DND-41 (cell line): ENCODE results near the gene TOB2.
"Not testable (repeated sequence)": the region's sequence is repeated elsewhere in the genome, so short reads cannot be mapped to it uniquely, and the experiment has no call there.

Experiments used
- ATAC-seq: fragments of 200-7000 bp; cut with Tn5 transposase; 3 replicates; pipeline ENCODE4 v1.9.1; 2021; ENCODE audit warnings: low read depth; ENCODE audit not compliant: insufficient read depth
- DNase-seq: peaks from one replicate; pipeline ENCODE4 v3.0.0-alpha.2; 2020
- H2AFZ ChIP-seq: 2 replicates; pipeline ENCODE4 v1.6.0; 2012; ENCODE audit warnings: low read depth, low read length
- H3K27ac ChIP-seq: 2 replicates; pipeline ENCODE4 v1.5.1; 2012; ENCODE audit warnings: low read length, inconsistent platforms
- H3K27me3 ChIP-seq: fragments of 200-600 bp; sonication (generic); 2 replicates; pipeline ENCODE4 v1.6.0; 2012; ENCODE audit warnings: low read length, mild to moderate bottlenecking, inconsistent platforms; ENCODE audit not compliant: insufficient read depth, poor library complexity
- H3K36me3 ChIP-seq: 2 replicates; pipeline ENCODE4 v1.5.1; 2012; ENCODE audit warnings: low read length, inconsistent platforms; ENCODE audit not compliant: insufficient read depth
- H3K4me1 ChIP-seq: 2 replicates; pipeline ENCODE4 v1.5.1; 2012; ENCODE audit warnings: mild to moderate bottlenecking, low read length; ENCODE audit not compliant: insufficient read depth
- H3K4me2 ChIP-seq: 2 replicates; pipeline ENCODE4 v1.6.0; 2012; ENCODE audit warnings: mild to moderate bottlenecking, moderate library complexity, low read length, inconsistent platforms; ENCODE audit not compliant: insufficient read depth
- H3K4me3 ChIP-seq, 2 experiments: fragments of 200-600 bp in 1 of 2; shearing (Covaris generic) in 1 of 2; 2 replicates each; pipeline ENCODE4 v1.5.1; 2012 to 2016; ENCODE audit warnings: inconsistent platforms in 2 of 2, low read length in 2 of 2, mild to moderate bottlenecking in 2 of 2, low read depth in 1 of 2, moderate library complexity in 1 of 2
- H3K79me2 ChIP-seq: 2 replicates; pipeline ENCODE4 v1.6.0; 2012; ENCODE audit warnings: low read length, inconsistent platforms; ENCODE audit not compliant: insufficient read depth
- H3K9ac ChIP-seq: 2 replicates; pipeline ENCODE4 v1.6.0; 2012; ENCODE audit warnings: low read depth, mild to moderate bottlenecking, inconsistent platforms, low read length, moderate library complexity
- H3K9me3 ChIP-seq: 2 replicates; pipeline ENCODE4 v1.5.1; 2012; ENCODE audit warnings: low read length, moderate library complexity, mild to moderate bottlenecking, inconsistent platforms; ENCODE audit not compliant: insufficient read depth, severe bottlenecking
- H4K20me1 ChIP-seq: 2 replicates; pipeline ENCODE4 v1.6.0; 2012; ENCODE audit warnings: low read length; ENCODE audit not compliant: insufficient read depth
- EZH2 ChIP-seq: IDR thresholded peaks from 3 replicates; pipeline ENCODE4 v1.6.1; 2012; ENCODE audit warnings: borderline replicate concordance, low read depth, mild to moderate bottlenecking, moderate library complexity, low read length, inconsistent platforms; ENCODE audit not compliant: severe bottlenecking
- TF ChIP-seq, protein P1 (sequence below): IDR thresholded peaks from 2 replicates; pipeline ENCODE4 v1.5.1; 2012; ENCODE audit warnings: borderline replicate concordance, low read length, moderate library complexity, mild to moderate bottlenecking; ENCODE audit not compliant: poor library complexity, severe bottlenecking; ENCODE audit errors: extremely low read depth

Gene TOB2

GRCh38 chr22:41461901-41462300 is 15.3 kb upstream of the TOB2 start:
- Histone ChIP-seq H3K27me3 (no peaks in the 10 kb centered on the region), H4K20me1 (peaks cover 9% of the 10 kb centered on the region; the same call in 1 of the 2 replicates), H3K4me1 (peaks cover 24% of the 10 kb centered on the region), H3K4me2 (no peak overlapping the region), H3K79me2 (peaks cover 44% of the 10 kb centered on the region), H3K27ac (no peak overlapping the region), H3K9me3 (no peaks in the 10 kb centered on the region), H3K9ac (no peak overlapping the region), H3K36me3 (peaks cover 87% of the 10 kb centered on the region), H2AFZ (no peak overlapping the region), H3K4me3 (no peak overlapping the region)
- DNase-seq (no peak), ATAC-seq (no peak)
- TF ChIP-seq EZH2: no peak
- TF ChIP-seq, protein P1, sequence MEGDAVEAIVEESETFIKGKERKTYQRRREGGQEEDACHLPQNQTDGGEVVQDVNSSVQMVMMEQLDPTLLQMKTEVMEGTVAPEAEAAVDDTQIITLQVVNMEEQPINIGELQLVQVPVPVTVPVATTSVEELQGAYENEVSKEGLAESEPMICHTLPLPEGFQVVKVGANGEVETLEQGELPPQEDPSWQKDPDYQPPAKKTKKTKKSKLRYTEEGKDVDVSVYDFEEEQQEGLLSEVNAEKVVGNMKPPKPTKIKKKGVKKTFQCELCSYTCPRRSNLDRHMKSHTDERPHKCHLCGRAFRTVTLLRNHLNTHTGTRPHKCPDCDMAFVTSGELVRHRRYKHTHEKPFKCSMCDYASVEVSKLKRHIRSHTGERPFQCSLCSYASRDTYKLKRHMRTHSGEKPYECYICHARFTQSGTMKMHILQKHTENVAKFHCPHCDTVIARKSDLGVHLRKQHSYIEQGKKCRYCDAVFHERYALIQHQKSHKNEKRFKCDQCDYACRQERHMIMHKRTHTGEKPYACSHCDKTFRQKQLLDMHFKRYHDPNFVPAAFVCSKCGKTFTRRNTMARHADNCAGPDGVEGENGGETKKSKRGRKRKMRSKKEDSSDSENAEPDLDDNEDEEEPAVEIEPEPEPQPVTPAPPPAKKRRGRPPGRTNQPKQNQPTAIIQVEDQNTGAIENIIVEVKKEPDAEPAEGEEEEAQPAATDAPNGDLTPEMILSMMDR: no peak

DNA sequence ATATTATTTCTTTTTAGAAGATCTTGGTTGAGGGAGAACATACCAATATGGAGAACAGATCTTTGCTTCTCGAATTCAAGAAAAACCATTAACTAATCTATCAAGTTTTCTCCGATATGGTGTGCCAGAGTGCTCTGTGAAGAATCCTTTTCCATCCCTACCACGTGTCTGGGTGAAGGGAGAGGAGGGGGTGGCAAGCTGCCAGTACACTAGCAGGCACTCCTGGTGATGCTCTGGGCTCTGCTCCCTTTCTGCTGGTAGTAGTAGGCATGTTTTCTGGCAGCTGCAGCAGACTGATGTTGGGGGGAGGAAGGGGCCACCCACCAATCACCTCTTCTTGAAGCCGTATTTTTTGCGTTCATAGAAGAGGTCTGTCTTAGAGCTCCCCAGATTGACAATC is 13.5 kb upstream of the TOB2 start:
- DNase-seq, H4K20me1 ChIP-seq, H3K9ac ChIP-seq, H3K4me2 ChIP-seq, H3K4me1 ChIP-seq, H3K27ac ChIP-seq, H3K27me3 ChIP-seq, H3K9me3 ChIP-seq, H3K4me3 ChIP-seq, ATAC-seq, H2AFZ ChIP-seq: not testable (repeated sequence)
- Histone ChIP-seq H3K36me3 (peaks cover 70% of the 10 kb centered on the region), H3K79me2 (peaks cover 27% of the 10 kb centered on the region)

DNA sequence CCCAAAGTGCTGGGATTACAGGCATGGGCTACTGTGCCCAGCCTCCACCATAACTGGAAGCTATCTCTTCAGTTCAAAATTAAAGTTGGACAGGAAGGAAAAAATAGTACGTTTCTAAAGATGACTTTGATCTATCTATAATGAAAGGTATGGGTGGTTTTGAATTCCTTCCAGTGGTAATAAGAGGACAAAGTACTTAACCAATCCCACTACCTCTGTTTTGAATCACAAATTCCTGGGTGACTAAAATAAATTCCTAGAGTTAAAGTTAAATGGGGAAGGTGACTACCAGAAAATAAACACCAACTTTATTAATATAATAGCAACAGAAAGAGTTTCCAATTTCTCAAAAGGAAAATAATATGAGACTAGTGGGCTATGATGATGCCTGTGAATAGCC is 12.8 kb upstream of the TOB2 start:
- TF ChIP-seq, protein P1: no peak
- no peak for TF ChIP-seq EZH2
- Histone ChIP-seq H3K27ac (no peak overlapping the region), H3K9me3 (no peaks in the 10 kb centered on the region), H3K9ac (no peak overlapping the region), H2AFZ (no peak overlapping the region), H4K20me1 (0 out of 2 replicates have a peak, but pooled peaks cover 3% of the 10 kb centered on the region), H3K4me2 (no peak overlapping the region), H3K4me3 (no peak overlapping the region), H3K27me3 (no peaks in the 10 kb centered on the region), H3K79me2 (peaks cover 21% of the 10 kb centered on the region; the same call in 1 of the 2 replicates), H3K36me3 (peaks cover 64% of the 10 kb centered on the region), H3K4me1 (0 out of 2 replicates have a peak, but pooled peaks cover 3% of the 10 kb centered on the region)
- no peak for ATAC-seq
- DNase-seq: no peak

DNA sequence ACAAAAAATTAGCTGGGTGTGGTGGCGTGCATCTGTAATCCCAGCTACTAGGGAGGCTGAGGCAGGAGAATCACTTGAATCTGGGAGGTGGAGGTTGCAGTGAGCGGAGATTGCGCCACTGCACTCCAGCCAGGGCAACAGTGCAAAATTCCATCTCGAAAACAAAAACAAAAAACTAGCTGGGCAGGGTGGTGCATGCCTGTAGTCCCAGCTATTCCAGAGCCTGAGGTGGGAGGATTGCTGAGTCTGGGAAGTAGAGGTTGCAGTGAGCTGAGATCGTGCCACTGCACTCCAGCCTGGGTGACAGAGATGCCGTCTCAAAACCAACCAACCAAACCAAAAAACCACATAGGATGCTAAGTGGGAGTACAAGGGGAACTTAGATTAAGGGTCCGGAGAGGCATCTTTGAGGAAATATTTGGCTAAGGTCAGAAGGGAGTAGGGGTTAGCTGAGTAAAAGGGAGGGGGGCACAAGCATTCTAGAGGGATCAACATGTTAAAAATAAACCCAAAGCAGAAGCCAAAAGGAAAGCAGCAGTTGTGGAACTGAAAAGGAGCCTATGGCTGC is 11.6 kb upstream of the TOB2 start:
- no peak overlapping the region for H3K9ac ChIP-seq
- H3K27ac ChIP-seq: no peak overlapping the region
- no peaks in the 10 kb centered on the region for H3K9me3 ChIP-seq
- no peak overlapping the region for H2AFZ ChIP-seq
- H4K20me1 ChIP-seq: no peaks in the 10 kb centered on the region
- no peaks in the 10 kb centered on the region for H3K27me3 ChIP-seq
- H3K79me2 ChIP-seq: peaks cover 11% of the 10 kb centered on the region; the same call in 1 of the 2 replicates
- DNase-seq: no peak
- H3K4me3 ChIP-seq: no peak overlapping the region
- H3K4me1 ChIP-seq: no peaks in the 10 kb centered on the region
- no peak for ATAC-seq
- no peak for TF ChIP-seq EZH2
- TF ChIP-seq, protein P1: no peak
- H3K36me3 ChIP-seq: peaks cover 52% of the 10 kb centered on the region
- no peak overlapping the region for H3K4me2 ChIP-seq
